HG03460 (cell line): ENCODE results near the gene USF2.

Source experiments
- ATAC-seq: cut with Tn5 transposase; IDR thresholded peaks from one replicate; pipeline ENCODE4 v1.9.1; 2021; ENCODE audit not compliant: unreplicated experiment

The USF2 gene

GRCh38 chr19:35296644-35297514, 28.1 kb downstream of the USF2 start:
- ATAC-seq, result no peak

DNA sequence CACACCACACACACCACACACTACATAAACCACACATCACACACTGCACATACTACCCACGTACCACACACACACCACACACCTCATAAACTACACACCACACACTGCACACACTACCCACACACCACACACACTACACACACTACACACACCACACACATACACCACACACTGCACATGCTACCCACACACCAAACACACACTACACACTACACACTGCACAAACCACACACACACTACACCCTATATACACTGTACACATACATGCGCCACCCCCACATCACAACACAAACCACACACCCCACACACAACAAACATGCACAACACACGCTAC, 28.7 kb downstream of the USF2 start:
- ATAC-seq, result no peak

GRCh38 chr19:35297922-35298321, 29.2 kb downstream of the USF2 start:
- no peak for ATAC-seq

DNA sequence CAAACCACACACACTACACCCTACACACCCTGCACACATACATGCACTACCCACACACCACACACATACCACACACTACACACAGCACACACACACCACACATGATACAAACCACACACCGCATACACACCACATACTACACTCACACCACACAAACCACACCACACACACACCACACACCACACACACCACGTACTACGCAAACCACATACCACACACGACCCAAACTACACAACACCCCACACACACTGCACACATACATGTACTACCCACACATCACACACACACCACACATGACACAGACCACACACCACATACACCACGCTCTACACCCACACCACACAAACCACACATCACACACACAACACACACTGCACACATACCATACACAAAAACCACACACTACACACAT, 29.8 kb downstream of the USF2 start:
- no peak for ATAC-seq

- no peak for ATAC-seq
These were observed 31.0 kb downstream of the USF2 start for GRCh38 chr19:35299523-35300338.

- ATAC-seq, result no peak
These were observed 31.5 kb downstream of the USF2 start for GRCh38 chr19:35300339-35300649.

DNA sequence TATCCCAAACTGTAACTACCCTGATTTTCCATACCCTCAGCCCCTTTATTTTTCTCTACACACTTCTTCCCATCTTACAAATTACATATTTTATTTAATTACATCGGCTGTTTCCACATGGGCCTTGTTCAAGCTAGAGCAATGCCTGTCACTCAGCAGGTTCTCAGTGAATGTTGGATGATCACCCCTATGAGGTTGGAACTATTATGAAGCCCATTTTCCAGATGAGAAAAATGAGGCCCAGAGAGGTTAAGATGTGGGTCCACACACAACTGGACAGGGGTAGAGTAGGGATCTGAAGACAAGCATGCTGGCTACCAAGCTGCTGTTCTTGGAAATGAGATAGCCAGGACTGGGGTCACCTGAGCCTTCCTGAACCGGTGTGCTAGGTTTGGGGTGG, 33.2 kb downstream of the USF2 start:
- no peak for ATAC-seq

DNA sequence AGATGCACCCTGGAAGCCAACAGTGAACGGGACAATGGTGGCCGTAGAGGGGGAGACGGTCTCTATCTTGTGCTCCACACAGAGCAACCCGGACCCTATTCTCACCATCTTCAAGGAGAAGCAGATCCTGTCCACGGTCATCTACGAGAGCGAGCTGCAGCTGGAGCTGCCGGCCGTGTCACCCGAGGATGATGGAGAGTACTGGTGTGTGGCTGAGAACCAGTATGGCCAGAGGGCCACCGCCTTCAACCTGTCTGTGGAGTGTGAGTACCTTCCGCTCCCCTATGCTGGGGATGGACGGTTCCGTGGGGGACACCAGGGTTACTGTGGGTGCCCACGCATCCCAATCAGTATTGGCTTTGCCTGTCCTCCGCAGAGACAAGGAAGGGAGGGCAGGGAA, 33.7 kb downstream of the USF2 start:
- no peak for ATAC-seq

- no peak for ATAC-seq
These were observed 34.7 kb downstream of the USF2 start for GRCh38 chr19:35303357-35303915.

DNA sequence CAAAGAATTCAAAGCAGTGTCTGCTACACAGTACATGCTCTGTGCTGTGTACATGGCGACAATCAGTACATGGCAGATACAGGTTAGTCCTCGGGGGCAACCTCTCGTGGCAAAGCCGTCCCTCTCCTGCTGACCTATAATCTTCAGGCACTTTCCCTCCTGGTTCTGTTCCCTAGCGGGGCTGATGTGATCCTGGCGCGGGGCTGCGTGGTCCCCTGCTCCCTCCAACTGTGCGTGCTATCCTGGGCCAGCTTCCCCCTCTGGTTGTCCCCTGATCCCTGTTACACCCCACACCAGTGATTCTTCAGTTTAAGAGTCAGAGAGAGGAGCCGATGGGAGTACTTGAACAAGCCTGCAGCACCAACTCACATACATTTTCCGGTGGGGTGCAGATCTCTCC, 35.3 kb downstream of the USF2 start:
- no peak for ATAC-seq

DNA sequence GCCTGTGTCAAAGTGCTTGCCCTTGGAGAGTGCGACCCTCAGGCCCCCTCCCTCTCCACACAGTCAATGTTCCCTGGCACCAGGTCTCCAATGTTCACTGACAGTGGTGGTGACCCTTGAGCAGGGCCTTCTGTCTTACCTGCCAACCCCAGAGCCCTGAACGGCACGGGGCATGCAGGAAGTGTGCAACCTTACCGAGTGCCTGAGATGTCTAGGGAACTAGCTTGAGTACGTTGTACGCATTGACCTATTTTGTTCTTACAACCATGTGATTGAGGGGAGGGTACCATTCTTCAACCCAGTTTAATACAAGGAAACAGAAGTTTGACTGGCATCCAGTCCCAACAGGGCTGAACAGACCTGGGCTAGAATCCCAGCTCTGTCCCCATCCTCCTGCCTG, 36.4 kb downstream of the USF2 start:
- ATAC-seq, result no peak

- ATAC-seq, result no peak
These were observed 37.9 kb downstream of the USF2 start for GRCh38 chr19:35306473-35307246.

GRCh38 chr19:35307931-35308330, 39.2 kb downstream of the USF2 start:
- ATAC-seq, result no peak

- ATAC-seq, result no peak
These were observed 40.1 kb downstream of the USF2 start for GRCh38 chr19:35308910-35309309.

GRCh38 chr19:35309481-35310279, 40.9 kb downstream of the USF2 start:
- ATAC-seq, result no peak

GRCh38 chr19:35310331-35310730, 41.6 kb downstream of the USF2 start:
- ATAC-seq, result no peak

- no peak for ATAC-seq
These were observed 42.2 kb downstream of the USF2 start for GRCh38 chr19:35310811-35311465.

DNA sequence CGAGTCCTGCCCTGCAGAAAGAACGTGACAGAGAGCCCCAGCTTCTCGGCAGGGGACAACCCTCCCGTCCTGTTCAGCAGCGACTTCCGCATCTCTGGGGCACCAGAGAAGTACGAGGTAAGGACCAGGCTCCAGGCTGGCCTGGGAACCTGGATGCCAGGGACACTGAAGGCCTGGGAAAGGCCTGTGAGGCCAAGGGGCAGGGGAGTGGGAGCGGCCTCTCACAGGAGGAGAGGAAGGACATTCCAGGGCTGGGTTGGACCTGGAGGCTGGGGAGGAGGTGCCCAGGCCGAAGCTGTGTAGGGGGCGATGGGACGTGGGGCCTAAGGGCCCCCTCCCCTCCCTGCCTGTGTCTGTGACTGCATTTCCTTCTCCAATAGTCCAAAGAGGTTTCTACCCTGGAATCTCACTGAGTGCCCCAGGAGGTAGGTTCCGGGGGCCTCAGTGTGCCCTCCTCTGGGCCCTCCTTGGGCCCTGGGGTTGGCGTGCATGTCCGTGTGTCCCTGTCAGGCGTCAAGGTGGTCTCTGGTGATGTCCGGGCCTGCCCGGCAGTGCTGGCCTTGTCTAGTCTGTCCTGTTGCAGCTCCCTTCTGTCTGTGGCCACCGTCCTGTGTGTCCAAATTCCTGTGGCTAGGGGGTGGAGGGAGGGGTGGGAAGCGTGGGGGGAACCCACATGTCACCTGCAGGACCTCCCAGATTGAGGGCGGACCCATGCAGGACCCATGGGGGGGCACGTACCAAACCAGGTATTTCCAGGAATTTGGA, 43.3 kb downstream of the USF2 start:
- ATAC-seq, result no peak

DNA sequence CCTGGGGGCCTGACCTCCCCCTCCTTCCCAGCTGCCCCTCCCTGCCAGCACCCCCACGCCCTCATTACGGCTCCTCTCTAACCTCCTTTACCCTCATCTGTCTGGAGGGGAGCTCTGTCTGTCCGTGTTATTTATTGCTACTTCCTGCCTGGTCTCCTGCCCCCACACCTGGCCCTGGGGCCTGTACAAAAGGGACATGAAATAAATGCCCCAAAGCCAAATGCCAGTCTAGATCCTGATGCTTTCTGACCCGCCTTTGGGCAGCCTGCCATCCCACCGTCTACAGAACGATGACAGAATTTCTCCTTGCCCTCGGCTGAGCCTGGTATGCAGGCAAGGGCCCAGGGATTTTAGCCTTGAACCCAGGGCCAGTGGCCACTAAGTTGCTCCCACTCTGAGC, 44.8 kb downstream of the USF2 start:
- ATAC-seq, result no peak
